ENCODE measurements around the gene TIGD4.

GRCh38 chr4:152727784-152728183 lies 51.7 kb downstream of the TIGD4 start:
- no peak for TF ChIP-seq POLR2A (IDR thresholded peaks at IDR 0.05; ENCODE audit: low read length)
- no peak for TF ChIP-seq GATA1 (IDR thresholded peaks at IDR 0.05; ENCODE audit: low read depth, low read length)

Data from erythroblast (primary cell).